ENCODE results near the gene CMTM6.
A peak's percentile ranks its signal among the peaks of the same experiment; 100 is the strongest.

Gene CMTM6

GRCh38 chr3:32511005-32511404, 8.4 kb upstream of the CMTM6 start:
- in situ Hi-C loops (cut with MboI; ENCODE audit: low sequenced_read_pairs, unreplicated experiment) = loop anchor here (25.0 kb wide), 1 partner anchor 426 kb away; no protein-coding TSS in a partner anchor
- no peak for TF ChIP-seq CTCF (IDR thresholded peaks at IDR 0.05; ENCODE audit: borderline replicate concordance, control extremely low read depth, extremely low read depth, insufficient read depth, missing control alignments)
- DNase-seq (ENCODE audit: low spot score) = no peak

GRCh38 chr3:32510075-32510724, 7.5 kb upstream of the CMTM6 start:
- DNase-seq (ENCODE audit: low spot score) = peak; percentile 75
- peak; percentile 57 for TF ChIP-seq CTCF (IDR thresholded peaks at IDR 0.05; ENCODE audit: borderline replicate concordance, control extremely low read depth, extremely low read depth, insufficient read depth, missing control alignments)
- in situ Hi-C loops (cut with MboI; ENCODE audit: low sequenced_read_pairs, unreplicated experiment) = loop anchor here (25.0 kb wide), 1 partner anchor 427 kb away; no protein-coding TSS in a partner anchor

- no peak for DNase-seq (ENCODE audit: low spot score)
- in situ Hi-C loops (cut with MboI; ENCODE audit: low sequenced_read_pairs, unreplicated experiment) = loop anchor here (5.0 to 25.0 kb wide), 2 partner anchors 159 to 429 kb away; no protein-coding TSS in a partner anchor
- TF ChIP-seq CTCF (IDR thresholded peaks at IDR 0.05; ENCODE audit: borderline replicate concordance, control extremely low read depth, extremely low read depth, insufficient read depth, missing control alignments) = no peak
Observed at GRCh38 chr3:32508711-32509110, 6.1 kb upstream of the CMTM6 start.

GRCh38 chr3:32506466-32506865, 3.8 kb upstream of the CMTM6 start:
- in situ Hi-C loops (cut with MboI; ENCODE audit: low sequenced_read_pairs, unreplicated experiment) = loop anchor here (5.0 to 25.0 kb wide), 2 partner anchors 161 to 431 kb away; no protein-coding TSS in a partner anchor
- TF ChIP-seq CTCF (IDR thresholded peaks at IDR 0.05; ENCODE audit: borderline replicate concordance, control extremely low read depth, extremely low read depth, insufficient read depth, missing control alignments) = no peak
- DNase-seq (ENCODE audit: low spot score) = no peak

GRCh38 chr3:32502946-32503286, 264 bp upstream of the CMTM6 start:
- DNase-seq (ENCODE audit: low spot score) = no peak
- in situ Hi-C loops (cut with MboI; ENCODE audit: low sequenced_read_pairs, unreplicated experiment) = loop anchor here (25.0 kb wide), 1 partner anchor 434 kb away; no protein-coding TSS in a partner anchor
- TF ChIP-seq CTCF (IDR thresholded peaks at IDR 0.05; ENCODE audit: borderline replicate concordance, control extremely low read depth, extremely low read depth, insufficient read depth, missing control alignments) = no peak

GRCh38 chr3:32501783-32502117, 902 bp downstream of the CMTM6 start:
- in situ Hi-C loops (cut with MboI; ENCODE audit: low sequenced_read_pairs, unreplicated experiment) = loop anchor here (25.0 kb wide), 1 partner anchor 436 kb away; no protein-coding TSS in a partner anchor
- DNase-seq (ENCODE audit: low spot score) = no peak
- no peak for TF ChIP-seq CTCF (IDR thresholded peaks at IDR 0.05; ENCODE audit: borderline replicate concordance, control extremely low read depth, extremely low read depth, insufficient read depth, missing control alignments)
